A204.1 (cell line): ENCODE measurements around the gene ACBD6.
"Not testable (repeated sequence)": the region's sequence is repeated elsewhere in the genome, so short reads cannot be mapped to it uniquely, and the experiment has no call there.

Experiments
- FAIRE-seq: peaks from 2 replicates; lab custom pipeline; 2012; peaks lifted over from hg19 to GRCh38; lab: Jason Lieb, UNC

The ACBD6 gene, protein sequence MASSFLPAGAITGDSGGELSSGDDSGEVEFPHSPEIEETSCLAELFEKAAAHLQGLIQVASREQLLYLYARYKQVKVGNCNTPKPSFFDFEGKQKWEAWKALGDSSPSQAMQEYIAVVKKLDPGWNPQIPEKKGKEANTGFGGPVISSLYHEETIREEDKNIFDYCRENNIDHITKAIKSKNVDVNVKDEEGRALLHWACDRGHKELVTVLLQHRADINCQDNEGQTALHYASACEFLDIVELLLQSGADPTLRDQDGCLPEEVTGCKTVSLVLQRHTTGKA

DNA sequence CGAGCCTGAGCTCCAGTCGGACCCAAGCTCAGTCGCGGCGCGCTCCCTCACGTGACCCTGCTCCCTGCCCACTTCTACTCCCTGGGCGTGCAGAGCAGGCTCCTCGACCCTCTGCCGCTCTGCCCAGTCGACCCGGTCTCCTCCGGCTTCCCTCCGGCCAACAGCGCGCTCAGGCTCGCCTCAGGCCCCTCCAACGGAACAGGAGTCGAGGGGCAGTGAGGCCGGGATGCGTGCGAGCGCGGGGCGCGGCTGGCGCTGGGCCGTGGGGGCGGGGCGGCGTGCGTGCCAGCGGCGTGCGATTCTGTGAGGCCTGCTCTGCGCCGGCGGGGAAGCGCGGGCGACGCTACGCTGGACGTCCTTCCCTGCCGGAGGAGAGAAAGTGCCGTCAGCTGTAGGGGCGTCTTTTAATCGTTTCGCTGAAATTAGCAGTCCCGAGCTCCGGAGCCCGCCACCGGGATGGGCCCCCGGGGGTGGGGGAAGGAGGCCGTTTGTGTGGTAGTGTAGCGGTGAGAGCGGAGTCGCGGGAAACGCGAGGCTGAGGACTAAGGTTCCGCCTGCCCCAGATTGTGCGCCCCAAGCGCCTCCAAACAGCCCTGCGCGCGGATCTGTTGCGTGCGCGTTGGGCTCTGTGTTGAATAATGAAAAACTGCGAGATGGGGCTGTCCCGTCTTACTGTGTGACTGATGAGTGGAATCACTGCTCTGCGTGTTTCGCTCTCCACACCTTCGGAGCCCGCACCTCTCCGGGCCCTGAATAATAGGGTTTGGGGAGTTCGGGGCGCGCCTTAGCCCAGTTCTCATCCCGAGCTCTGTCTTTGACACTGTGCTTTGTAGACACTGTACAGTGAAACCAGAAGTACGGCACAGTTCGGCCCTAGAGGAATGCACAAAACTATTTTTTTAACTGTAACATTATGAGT is at the start of gene ACBD6:
TSS of gene ACBD6 (minus strand) at position 217 of the 919 bp plus-strand sequence. CDS start 311 bp downstream, outside the sequence.
- no peak for FAIRE-seq

DNA sequence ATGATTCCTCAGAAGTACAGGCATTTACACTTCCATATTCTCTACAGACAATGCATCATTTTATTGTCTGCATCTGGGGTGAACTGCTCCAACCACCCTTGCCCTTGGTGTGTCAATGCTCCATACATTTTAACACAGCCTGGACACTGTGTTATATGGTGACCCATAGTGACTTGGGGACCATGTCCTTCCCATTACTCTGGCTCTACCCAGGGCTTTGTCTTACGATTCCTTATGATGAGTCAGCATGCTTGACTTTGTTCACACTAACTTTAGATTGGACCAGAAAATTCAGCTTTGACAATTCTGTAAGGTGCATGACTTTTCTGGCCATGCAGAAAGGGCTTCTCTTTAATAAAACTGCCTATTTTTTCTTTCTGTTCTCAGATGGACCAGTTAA is 49.6 kb upstream of the ACBD6 start:
- FAIRE-seq, result no peak

DNA sequence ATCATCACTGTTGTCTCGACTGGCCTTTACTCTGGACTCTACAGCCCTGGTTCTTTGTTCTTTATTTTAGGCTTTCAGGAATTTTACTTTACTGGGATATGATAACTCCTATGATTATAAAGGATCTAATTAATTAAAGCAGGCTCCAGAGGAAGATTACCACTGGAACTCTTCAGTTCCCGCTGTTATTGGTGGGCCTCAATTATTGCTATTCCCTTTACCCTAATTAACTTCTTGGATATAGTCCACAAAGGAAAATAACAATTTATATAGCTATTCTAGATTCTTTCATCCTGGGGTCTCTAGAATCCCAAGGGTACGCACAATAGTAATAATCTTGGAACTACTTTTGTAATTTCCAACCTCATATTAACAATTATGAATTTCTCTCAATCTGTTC is 47.9 kb upstream of the ACBD6 start:
- no peak for FAIRE-seq

DNA sequence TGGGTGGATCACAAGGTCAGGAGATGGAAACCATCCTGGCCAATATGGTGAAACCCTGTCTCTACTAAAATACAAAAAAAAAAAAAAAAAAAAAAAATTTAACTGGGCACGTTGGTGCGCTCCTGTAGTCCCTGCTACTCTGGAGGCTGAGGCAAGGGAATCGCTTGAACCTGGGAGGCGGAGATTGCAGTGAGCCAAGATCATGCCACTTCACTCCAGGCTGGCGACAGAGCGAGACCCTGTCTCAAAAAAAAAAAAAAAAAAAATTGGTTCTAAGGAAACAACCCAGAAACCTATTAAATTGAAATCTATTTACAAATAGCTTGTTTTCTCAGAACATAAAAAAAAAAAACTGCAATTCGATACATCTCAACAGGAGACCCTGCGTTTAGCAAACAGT is 47.4 kb upstream of the ACBD6 start:
- not testable (repeated sequence) for FAIRE-seq

DNA sequence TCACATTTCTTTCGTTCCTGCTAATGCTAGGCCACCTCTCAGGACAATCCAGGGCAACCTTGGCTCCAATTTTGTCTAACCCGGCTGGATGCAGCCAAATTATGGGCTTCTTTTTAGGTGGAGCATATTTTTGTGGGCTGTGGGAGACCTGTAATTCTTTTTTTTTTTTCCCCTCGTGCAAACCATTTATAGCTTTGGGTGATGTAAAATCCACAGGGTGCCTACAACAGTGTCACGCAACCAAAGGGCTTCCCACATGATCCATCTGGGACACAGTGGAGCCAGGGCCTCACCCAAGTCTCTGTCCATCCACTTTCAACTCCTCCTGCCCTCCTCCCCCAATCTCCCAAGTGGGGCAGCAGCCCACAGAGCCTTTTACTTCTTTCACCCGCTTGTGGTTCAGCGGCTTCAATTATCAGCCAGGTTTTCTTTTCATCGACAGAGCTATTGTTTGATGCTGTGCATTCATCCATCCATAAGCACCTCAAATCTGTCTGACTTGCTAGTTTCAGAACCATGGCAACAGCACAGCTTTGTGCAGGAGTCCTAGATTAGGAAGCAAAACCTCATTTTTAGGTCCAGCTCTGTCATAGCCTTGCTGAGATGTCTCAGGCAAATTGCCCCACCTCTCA is 46.4 kb upstream of the ACBD6 start:
- FAIRE-seq, result no peak

DNA sequence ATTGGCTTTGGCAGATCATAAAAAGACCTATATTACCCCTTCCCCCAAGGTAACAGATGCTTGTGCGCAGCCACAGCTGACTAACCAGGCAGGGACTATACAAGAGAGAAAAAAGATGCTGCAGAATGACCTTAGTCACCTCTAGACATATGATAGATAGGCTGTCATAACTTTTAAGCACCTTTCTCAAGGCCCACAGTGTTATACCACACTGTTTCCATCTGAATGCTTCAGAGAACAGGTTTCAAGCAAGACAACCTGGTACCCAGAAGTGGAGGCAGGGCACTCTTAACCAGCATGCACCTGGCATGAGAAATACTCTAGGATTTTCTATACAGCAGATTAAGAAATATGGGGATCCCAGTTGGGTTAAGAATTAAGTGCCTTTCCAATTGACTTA is 43.6 kb upstream of the ACBD6 start:
- no peak for FAIRE-seq

DNA sequence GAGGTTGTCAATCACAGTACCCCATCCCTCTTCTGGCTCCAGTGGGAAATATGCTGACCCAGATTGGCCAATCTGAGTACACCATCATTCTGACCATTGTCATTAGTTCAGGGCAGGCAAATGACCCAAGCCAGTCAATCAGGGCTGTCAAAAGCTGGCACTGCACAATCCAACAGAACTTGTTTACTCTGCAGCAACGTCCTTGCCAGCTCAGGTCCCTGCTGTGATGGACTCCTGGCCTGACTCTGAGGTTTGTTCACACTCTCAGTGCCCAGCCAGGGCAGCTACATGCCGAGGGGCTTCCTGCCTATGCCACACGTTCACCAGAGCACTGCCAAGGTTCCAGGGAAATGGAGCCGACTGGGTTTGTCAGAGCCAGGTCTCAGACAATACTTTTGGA is 41.7 kb upstream of the ACBD6 start:
- FAIRE-seq, result no peak

DNA sequence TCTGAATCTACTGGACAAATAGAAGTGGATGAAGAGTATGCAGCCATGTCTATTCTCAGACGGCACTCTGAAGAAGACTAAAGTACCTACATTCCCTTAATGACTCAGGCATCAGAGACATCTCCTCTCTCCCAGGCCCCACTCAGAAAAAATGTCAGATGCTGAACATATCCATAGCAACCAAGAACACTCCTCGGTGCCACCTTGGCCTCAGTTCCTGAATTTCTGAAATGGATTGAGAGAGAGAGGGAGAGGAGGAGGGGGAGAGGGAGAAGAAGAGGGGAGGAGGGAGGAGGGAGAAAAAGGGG is 40.4 kb upstream of the ACBD6 start:
- FAIRE-seq, result no peak

DNA sequence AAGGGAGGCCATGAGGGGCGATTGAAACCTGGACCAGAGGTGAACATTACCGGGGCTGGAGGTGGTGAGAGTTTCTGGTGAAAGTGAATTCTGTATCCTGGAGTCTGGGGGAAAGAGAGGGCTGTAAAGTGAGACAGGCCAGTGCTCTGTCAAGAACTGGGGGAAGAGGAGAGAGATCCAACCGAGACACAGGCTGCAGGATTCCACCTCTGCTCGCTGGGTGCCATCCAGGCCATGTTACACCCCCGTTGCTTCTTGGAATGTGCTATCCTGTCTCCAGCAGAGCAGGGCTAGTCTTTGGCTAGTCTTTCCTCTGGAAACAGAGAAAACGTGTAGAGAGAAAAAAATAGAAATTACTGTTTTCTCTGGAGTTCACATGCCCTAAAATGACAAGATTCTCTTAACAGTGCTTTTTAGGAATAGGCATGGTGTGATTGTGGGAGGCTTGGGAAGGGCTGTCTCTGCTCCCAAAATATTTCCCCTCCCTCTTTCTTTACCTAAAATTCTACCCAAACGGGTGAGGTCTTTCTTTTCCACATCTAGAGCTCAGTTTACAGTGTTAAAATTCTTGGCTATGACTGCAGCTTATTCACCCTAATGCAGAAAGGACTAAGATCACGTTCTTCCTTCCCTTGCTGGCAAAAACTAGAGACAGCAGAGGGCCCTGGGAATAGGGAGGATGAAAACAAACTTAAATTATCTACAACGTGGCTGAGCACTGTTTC is 39.9 kb upstream of the ACBD6 start:
- FAIRE-seq, result no peak

DNA sequence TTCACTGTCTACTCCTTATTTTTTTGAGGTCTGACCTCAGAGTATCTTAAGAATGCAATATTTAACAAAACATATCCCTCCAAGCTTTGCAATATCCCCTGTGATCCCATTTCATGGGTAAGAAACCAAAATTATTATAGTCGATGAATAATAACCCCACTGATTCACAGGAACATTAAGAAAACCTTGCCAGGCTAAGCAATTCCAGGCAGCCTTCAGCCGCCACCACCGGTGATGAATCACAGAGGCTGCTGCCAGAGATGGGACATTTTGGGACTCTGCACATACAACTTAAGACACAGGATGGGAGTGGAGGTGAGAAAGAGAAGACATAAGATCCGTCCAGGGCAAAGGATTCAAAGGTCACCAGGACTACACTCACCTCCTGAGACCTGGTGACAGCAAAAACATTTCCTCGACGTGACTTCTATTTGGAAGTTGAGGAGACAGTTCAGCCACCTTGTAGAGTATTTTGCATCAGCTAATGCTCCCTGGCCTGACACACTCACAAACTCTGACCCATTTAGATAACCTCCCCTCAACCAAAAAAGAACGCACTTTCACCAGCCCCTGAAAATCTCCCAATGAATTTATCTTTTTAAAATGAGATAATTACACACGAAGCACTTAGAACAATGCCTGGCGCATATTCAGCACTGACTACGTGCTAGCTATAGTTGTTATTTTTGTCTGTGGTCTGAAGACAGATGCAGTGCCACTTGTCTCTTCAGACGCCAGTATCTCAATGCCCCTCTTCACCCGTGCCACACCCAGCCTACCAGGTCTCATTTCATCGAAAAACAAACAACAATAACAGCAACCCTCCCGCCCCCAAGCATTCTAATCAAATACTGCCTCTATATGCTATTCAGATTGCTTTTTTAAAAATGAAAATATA is 38.6 kb upstream of the ACBD6 start:
- FAIRE-seq, result no peak

DNA sequence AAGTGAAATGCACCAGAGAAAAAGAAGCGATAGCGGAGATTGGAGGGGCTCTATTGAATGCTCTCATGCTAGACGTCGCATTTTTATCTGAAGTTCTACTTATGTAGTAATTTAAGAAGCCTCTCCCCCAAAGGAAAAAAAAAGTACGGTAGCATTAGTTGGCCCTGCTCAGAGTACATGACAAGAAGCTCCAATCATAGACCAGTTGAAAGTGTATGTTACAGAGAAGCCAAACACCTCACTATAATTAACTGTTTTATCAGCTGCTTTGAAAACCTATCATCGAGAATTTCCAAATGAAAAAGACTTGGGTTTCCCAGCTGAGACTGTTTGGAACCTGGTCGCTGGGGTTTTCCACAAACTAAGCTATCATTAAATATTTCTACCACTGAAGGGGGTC is 36.8 kb upstream of the ACBD6 start:
- no peak for FAIRE-seq

DNA sequence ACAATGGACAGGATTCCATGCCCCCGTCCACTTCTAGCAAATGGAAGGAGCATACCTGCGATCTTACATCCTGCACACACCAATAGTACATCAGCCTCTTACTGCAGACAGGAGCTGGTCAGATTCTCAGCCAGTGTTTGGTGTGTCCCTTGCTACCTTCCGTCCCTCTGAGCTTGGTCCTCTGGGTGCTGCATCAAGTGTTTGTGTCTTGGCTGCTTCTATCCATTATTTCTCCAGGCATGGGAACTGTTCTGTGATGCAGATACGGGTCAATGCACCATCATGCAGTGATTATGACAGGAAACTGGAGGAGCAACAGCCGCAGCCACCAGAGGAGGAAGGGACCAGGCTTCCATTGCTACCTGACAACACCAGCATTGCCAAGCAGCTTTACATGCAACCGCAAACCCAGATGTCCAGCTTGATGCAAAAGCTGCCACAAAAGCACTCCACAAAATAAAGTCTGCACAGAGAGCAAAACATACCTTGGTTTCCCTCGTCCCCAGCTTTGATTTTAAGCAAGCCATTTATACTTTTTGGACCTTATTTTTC is 34.5 kb upstream of the ACBD6 start:
- FAIRE-seq, result no peak

DNA sequence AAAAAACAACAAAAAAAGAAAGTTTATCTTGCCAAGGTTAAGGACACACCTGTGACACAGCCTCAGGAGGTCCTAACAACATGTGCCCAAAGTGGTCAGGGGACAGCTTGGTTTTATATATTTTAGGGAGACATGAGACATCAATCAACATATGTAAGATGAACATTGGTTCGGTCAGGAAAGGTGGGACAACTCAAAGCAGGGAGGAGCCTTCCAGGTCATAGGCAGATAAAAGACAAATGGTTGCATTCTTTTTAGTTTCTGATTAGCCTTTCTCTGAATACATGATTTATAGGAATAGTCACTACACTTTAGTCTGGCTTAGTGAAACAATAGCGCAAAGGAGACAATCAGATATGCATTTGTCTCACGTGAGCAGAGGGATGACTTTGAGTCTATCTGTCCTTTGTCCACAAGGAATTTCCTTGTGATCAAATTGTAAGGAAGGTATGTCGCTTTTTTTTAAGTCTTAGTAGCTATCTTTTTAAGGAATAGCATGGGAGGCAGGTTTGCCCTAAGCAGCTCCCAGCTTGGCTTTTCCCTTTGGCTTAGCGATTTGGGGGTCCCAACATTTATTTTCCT is 33.1 kb upstream of the ACBD6 start:
- no peak for FAIRE-seq

DNA sequence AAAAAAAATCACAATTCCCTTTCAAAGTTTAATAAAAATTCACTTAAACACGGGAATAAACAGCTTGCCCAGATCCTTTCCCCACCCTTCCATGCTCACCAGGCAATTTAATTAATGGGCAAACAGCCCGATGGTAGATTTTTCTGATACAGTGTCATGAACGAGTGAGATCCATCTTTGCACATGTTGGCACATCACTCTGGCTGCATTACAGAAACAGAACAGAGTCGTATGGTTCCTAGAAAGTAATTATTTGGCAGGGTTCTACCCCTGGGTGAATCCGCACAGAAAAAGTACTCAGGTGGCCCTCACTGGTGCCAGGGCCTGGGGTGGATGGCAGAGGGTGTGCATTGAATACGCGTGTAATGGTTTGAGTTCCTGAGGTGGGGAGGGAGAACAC is 31.8 kb upstream of the ACBD6 start:
- no peak for FAIRE-seq

DNA sequence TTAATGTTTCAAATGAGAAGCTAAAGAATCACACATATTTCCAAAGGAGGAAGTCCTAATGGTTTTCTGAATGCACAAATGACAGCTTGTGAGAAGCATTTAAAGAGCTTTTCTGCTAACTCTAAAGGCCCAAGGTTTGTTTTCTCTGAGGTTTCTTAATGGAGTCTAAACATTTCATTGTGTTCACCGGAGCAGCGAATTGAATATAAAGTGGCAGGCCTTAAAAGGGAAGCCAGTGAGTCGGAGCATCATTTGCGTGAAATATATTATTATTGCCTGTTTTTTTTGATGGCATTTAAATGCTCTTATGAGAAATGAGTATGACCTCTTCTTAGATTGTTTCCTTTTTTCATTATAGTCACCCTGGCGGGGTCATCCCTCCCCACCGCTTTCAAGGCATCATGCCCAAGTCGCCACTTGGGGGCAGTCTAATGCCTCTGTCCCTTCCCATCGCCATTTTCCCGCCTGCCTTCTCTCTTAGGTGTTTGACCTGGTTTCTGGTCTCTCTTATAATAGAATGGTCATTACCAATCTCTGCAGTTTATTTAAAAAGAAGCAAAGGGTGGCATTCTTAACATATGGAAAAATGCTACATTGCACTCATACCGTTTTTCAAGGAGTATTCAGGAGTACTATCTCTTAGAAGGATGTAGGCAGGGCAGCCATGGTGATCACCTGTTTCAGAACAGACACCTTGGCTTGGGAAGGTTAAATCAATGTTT is 31.1 kb upstream of the ACBD6 start:
- FAIRE-seq, result peak; percentile 65

DNA sequence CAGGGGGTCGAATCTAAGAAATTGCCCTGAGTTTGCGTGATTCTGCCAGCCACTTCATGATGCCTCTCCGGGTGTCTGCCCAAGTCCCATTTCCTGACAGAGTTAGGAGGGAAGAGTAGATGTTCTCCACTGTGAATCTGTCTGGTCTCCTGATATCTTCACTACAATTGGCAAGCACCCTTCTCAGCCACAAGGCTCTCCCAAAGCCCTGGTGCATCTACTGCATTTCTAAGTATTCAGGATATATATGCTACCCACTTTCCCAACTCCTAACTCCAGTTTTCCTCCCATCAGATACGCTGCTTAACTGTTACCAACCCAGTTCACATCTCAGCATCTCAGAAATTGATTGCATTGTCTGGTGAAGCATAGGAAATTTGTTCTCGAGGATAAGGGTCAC is 30.5 kb upstream of the ACBD6 start:
- no peak for FAIRE-seq

DNA sequence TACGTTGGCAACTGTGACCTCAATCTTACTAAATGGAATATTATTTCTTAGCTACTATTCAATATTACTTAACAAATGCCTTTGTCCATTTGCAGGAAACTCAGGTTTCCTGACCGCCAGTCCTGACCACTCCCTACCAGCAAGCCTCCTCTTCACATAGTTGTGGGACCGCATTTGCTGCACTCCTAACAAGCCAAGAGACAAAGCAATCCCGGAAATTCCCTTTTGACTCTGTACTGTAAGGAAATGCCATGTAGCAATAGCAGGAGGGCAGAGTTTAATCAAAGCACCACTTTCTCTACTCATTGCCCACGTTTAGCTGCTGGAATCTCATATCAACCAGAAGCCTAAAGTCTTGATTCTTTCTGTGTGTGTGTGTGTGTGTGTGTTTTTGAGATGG is 28.1 kb upstream of the ACBD6 start:
- no peak for FAIRE-seq

DNA sequence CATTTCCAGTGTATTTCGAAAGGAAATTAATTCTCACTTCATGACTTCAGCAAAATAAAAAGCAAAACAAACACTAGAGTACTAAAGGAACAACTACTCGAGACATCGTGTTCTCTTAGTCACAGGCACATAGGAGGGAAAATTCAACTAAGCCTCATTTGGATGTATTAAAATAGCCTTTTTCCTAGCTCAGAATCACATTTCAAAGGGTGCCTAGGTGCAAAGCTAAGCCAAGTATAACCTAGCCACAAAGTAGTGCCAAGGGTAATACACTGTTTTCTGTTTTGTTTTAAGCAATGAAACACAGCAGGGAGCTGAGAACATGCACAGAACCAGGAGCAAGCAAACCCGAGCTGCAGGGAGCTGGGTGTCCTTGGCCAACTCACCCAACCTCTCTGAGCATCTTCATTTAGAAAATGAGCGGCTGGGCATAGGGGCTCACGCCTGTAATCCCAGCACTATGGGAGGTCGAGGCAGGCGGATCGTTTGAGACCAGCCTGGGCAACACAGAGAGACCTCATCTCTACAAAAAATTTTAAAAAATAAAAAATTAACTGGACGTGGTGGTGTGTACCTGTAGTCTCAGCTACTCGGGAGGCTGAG is 26.6 kb upstream of the ACBD6 start:
- no peak for FAIRE-seq

DNA sequence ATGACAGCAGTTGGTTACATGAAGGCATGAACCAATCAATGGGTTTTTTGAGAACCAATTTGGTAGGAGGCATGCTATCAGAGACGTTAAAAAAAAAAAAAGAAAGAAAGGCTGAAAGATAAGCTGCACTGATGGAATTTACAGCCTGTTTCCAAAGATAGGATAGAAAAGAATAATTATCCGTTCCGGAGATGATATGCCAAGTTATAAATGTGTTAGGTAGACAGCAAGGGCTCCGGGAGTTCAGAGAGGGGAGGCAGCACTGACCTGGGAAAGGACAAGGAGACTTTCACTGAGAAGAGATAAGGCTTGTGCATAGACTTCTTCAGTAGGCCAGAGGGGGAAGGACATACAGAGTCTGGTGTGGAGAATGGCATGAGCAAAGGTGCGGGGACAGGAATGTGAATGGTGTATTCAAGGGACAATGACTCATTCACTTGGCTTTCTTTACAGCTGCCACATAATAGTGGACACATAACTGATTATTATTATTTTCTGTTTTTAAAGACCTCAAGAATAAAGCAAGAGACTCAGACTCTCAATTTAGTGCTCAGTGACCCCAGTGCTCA is 24.8 kb upstream of the ACBD6 start:
- FAIRE-seq, result no peak

DNA sequence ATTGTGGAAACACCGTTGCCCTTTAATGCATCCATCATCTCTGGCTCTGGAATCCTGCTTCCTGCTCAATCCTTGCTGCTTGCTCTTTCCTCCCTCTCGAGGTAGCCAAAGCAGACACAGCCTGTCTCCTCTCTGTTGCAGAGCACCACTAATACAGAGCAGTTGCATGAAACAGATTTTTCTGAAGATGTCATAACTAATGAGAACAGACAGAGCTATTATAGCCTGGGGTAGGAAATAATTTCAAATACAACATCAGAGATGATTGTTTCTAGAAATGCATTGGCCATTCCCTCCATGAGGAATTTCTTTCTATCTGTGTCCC is 23.3 kb upstream of the ACBD6 start:
- FAIRE-seq, result no peak
